Left lung (tissue), 10 donors: ENCODE measurements around the gene LAMP5. TPM values are rescaled to one million over a fixed set of nuclear protein-coding genes. Genes with fewer than 3 reads are reported as not detected.

ENCODE experiments used
- ATAC-seq: fragments of 200-7000 bp; cut with Tn5 transposase; one replicate; pipeline ENCODE4 v1.9.1; 2020; ENCODE audit warnings: moderate library complexity
- DNase-seq, 4 donors: peaks; one replicate each; pipeline ENCODE4 v3.0.0-alpha.2; 2013 to 2020
- H3K27ac ChIP-seq, 2 donors: fragments of 200-600 bp; sonication (generic) in 1 of 2; one replicate each; pipeline versions ENCODE4 v1.5.0 to v1.8.0; 2020 to 2021
- H3K27me3 ChIP-seq, 2 donors: fragments of 200-600 bp; sonication (generic) in 1 of 2; one replicate each; pipeline versions ENCODE4 v1.5.0 to v1.8.0; 2020 to 2021
- H3K36me3 ChIP-seq, 2 donors: fragments of 200-600 bp; sonication (generic) in 1 of 2; one replicate each; pipeline versions ENCODE4 v1.5.0 to v1.8.0; 2020 to 2021
- H3K4me1 ChIP-seq, 2 donors: fragments of 200-600 bp; one replicate each; pipeline ENCODE4 v1.8.0; 2021
- H3K4me3 ChIP-seq, 2 donors: fragments of 200-600 bp; sonication (generic) in 1 of 2; one replicate each; pipeline versions ENCODE4 v1.5.0 to v1.8.0; 2020 to 2021; ENCODE audit warnings: mild to moderate bottlenecking in 1 of 2
- H3K9me3 ChIP-seq, 2 donors: fragments of 200-600 bp; sonication (generic) in 1 of 2; one replicate each; pipeline versions ENCODE4 v1.5.0 to v1.8.0; 2020 to 2021
- CTCF ChIP-seq, 2 donors: fragments of 200-600 bp; sonication (generic) in 1 of 2; IDR thresholded peaks; one replicate each; pipeline versions ENCODE4 v1.5.0 to v1.8.0; 2021; ENCODE audit warnings: antibody characterized with exemption in 2 of 2
- intact Hi-C, 2 donors: fragments of 100-400 bp; cut with DNase I; formaldehyde crosslinking; loops; one replicate each; pipeline versions ENCODE4 v1.11.2 to v1.14.2; 2022
- polyA plus RNA-seq, 6 donors: library from polyadenylated mRNA; unstranded; fragments of 120-200 nt; gene quantifications; one replicate each; pipeline ENCODE4 v1.2.1, GENCODE V29; 2013; ENCODE audit not compliant: insufficient read length in 6 of 6
- total RNA-seq, 2 donors: library from RNA; stranded (reverse); fragmentation: NEBNext Ultra II Directional; extraction: Animal tissue kit (Norgen Biotek cat#: 25700); gene quantifications; one replicate each; pipeline ENCODE4 v1.2.1, GENCODE V29; 2021
- donor health status: DM: no; HTN: yes; CAD: no.
- donor health status: DM: no; HTN: no; CAD: no.

LAMP5 gene
- total and polyA plus RNA-seq, 8 donors = 0.47 to 5.3 (median 1.9) TPM

GRCh38 chr20:9476174-9476573 lies 38.2 kb upstream of the LAMP5 start:
- no peaks in the 10 kb centered on the region for H3K36me3 ChIP-seq
- ATAC-seq (no peak), DNase-seq (no peak)
- intact Hi-C loops = no loop called here
- no peak for TF ChIP-seq CTCF (IDR thresholded peaks at IDR 0.05)
- no peak overlapping the region for H3K4me3 ChIP-seq
- H3K9me3 ChIP-seq = no peaks in the 10 kb centered on the region
- H3K27me3 ChIP-seq = no peaks in the 10 kb centered on the region
- H3K4me1 ChIP-seq = no peaks in the 10 kb centered on the region
- H3K27ac ChIP-seq = no peak overlapping the region

DNA sequence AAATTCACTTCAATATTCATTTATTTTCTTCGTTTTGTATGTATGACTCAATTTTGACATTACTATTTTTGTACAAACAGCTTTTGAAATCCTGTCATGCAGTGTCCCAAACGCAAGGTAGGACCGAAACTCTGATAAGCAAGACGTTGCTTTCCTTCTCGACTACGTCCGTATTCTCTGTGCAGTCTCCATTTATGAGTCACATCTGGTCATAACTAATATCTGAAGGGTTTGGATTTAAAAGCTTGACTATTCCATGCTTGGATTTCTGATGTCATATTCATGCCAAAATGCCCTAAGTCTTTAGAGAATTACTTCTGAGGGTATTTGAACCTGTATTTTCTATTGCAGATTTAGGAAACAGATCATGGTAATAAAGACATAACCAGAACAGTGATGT lies 37.8 kb upstream of the LAMP5 start:
- Histone ChIP-seq H3K27me3 (no peaks in the 10 kb centered on the region), H3K4me3 (no peak overlapping the region), H3K27ac (no peak overlapping the region), H3K9me3 (no peaks in the 10 kb centered on the region), H3K4me1 (peaks cover 0 to 2% of the 10 kb centered on the region in 2 donors), H3K36me3 (no peaks in the 10 kb centered on the region)
- no peak for DNase-seq
- intact Hi-C loops = no loop called here
- ATAC-seq = no peak
- no peak for TF ChIP-seq CTCF (IDR thresholded peaks at IDR 0.05)

- H3K9me3 ChIP-seq = no peaks in the 10 kb centered on the region
- intact Hi-C loops = no loop called here
- ATAC-seq = no peak
- no peak overlapping the region for H3K27ac ChIP-seq
- no peaks in the 10 kb centered on the region for H3K36me3 ChIP-seq
- no peak for DNase-seq
- no peak for TF ChIP-seq CTCF (IDR thresholded peaks at IDR 0.05)
- no peaks in the 10 kb centered on the region for H3K27me3 ChIP-seq
- peaks cover 0 to 7% of the 10 kb centered on the region in 2 donors for H3K4me1 ChIP-seq
- no peak overlapping the region for H3K4me3 ChIP-seq
Observed at GRCh38 chr20:9478771-9479170, 35.6 kb upstream of the LAMP5 start.

- intact Hi-C loops = no loop called here
- Histone ChIP-seq H3K4me1 (peaks cover 0 to 7% of the 10 kb centered on the region in 2 donors), H3K27me3 (no peaks in the 10 kb centered on the region), H3K36me3 (no peaks in the 10 kb centered on the region), H3K27ac (no peak overlapping the region), H3K9me3 (no peaks in the 10 kb centered on the region), H3K4me3 (no peak overlapping the region)
- DNase-seq = no peak
- ATAC-seq = no peak
- no peak for TF ChIP-seq CTCF (IDR thresholded peaks at IDR 0.05)
Observed at GRCh38 chr20:9480066-9480465, 34.3 kb upstream of the LAMP5 start.

DNA sequence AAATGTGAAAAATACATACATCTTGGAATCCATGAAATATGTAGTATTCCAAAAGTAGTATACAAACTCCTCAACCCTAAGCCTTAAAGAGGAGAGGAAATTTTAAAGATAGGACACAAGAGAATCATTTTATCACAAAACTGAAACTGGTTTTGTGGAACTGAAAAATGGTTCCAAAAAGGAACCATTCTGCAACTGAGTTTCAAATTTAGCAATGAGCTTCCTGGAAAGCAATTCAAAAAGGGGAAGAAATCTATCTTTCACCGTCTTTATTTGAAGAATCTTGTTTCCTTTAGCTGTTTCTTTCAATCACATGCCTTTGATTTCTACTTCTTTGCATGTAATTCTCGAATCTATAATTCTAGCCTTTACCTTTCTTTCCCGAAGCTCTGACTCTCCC lies 32.2 kb upstream of the LAMP5 start:
- no peak for TF ChIP-seq CTCF (IDR thresholded peaks at IDR 0.05)
- Histone ChIP-seq H3K27me3 (no peaks in the 10 kb centered on the region), H3K4me3 (no peak overlapping the region), H3K36me3 (no peaks in the 10 kb centered on the region), H3K9me3 (no peaks in the 10 kb centered on the region), H3K4me1 (peaks cover 0 to 7% of the 10 kb centered on the region in 2 donors), H3K27ac (no peak overlapping the region)
- ATAC-seq (no peak), DNase-seq (no peak)
- intact Hi-C loops = no loop called here
